PC-3 (cell line): Measurements from ENCODE around the gene CSHL1.
"Not testable (repeated sequence)": the region's sequence is repeated elsewhere in the genome, so short reads cannot be mapped to it uniquely, and the experiment has no call there.

Source experiments
- EZH2 ChIP-seq: fragments of 300-600 bp; sonication (generic); IDR thresholded peaks from one replicate; pipeline ENCODE4 v1.6.1; 2017; ENCODE audit warnings: antibody characterized with exemption, mild to moderate bottlenecking, low read length; ENCODE audit not compliant: unreplicated experiment
- EZH2phosphoT487 ChIP-seq: fragments of 300-600 bp; sonication (generic); IDR thresholded peaks from 2 replicates; pipeline ENCODE4 v1.6.1; 2018; ENCODE audit warnings: mild to moderate bottlenecking, antibody characterized with exemption, low read length, borderline replicate concordance
- TF ChIP-seq, protein P1 (sequence below): fragments of 300-600 bp; sonication (generic); conservative IDR thresholded peaks from 2 replicates; pipeline ENCODE4 v1.5.1; 2017; ENCODE audit warnings: antibody characterized with exemption, low read depth, mild to moderate bottlenecking, low read length

GRCh38 chr17:63918789-63919305 lies 7.8 kb upstream of the CSHL1 start, which contains the start of gene GH1:
- TF ChIP-seq, protein P1, sequence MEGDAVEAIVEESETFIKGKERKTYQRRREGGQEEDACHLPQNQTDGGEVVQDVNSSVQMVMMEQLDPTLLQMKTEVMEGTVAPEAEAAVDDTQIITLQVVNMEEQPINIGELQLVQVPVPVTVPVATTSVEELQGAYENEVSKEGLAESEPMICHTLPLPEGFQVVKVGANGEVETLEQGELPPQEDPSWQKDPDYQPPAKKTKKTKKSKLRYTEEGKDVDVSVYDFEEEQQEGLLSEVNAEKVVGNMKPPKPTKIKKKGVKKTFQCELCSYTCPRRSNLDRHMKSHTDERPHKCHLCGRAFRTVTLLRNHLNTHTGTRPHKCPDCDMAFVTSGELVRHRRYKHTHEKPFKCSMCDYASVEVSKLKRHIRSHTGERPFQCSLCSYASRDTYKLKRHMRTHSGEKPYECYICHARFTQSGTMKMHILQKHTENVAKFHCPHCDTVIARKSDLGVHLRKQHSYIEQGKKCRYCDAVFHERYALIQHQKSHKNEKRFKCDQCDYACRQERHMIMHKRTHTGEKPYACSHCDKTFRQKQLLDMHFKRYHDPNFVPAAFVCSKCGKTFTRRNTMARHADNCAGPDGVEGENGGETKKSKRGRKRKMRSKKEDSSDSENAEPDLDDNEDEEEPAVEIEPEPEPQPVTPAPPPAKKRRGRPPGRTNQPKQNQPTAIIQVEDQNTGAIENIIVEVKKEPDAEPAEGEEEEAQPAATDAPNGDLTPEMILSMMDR = not testable (repeated sequence)
- not testable (repeated sequence) for TF ChIP-seq EZH2, EZH2phosphoT487
